SU-DHL-6 (cell line): ENCODE measurements around the gene KRT71.

Source experiments
- CTCF ChIP-seq: fragments of 200-600 bp; sonication (generic); IDR thresholded peaks from one replicate; pipeline ENCODE4 v1.5.1; 2017; ENCODE audit warnings: antibody characterized with exemption, mild to moderate bottlenecking, low read length, moderate library complexity; ENCODE audit not compliant: insufficient read depth, poor library complexity, severe bottlenecking
- EZH2phosphoT487 ChIP-seq: fragments of 200-600 bp; sonication (generic), shearing (Covaris generic); conservative IDR thresholded peaks from 2 replicates; pipeline ENCODE4 v1.6.1; 2018; ENCODE audit warnings: mild to moderate bottlenecking, antibody characterized with exemption, low read length, moderate library complexity, mixed read lengths

DNA sequence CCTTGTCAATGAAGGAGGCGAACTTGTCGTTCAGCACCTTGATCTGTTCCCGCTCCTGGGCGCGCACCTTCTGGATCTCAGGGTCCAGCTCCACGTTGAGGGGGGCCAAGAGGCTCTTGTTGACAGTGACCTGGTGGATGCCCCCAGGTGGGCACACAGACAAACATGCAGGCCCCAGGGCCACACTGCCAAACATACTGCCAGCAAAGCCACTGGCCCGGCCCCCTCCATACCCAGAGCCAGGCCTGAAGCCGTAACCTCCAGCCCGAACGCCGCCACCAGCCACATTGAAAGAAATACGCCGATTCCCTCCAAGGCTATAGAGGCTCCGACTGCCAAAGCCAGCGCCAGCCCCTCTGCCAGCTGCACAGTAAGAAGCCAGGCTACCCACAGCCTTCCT, 20.4 kb upstream of the KRT71 start:
- TF ChIP-seq CTCF (no peak), EZH2phosphoT487 (no peak)
